Activated CD8-positive, alpha-beta memory T cell treated with anti-CD3 and anti-CD28 coated beads, Interleukin-2, amount 50 U/mL, for 24 hours (primary cell): ENCODE results near the gene ZNF195.
"Not testable (repeated sequence)": the region's sequence is repeated elsewhere in the genome, so short reads cannot be mapped to it uniquely, and the experiment has no call there.

Experiments
- DNase-seq: peaks from one replicate; pipeline ENCODE4 v3.0.0-alpha.2; 2020; ENCODE audit errors: extremely low read depth

The ZNF195 gene

GRCh38 chr11:3402181-3402860 lies 23.4 kb upstream of the ZNF195 start:
- not testable (repeated sequence) for DNase-seq

GRCh38 chr11:3401052-3401451 lies 22.1 kb upstream of the ZNF195 start:
- not testable (repeated sequence) for DNase-seq

- not testable (repeated sequence) for DNase-seq
These were observed 19.6 kb upstream of the ZNF195 start for GRCh38 chr11:3398509-3398908.

DNA sequence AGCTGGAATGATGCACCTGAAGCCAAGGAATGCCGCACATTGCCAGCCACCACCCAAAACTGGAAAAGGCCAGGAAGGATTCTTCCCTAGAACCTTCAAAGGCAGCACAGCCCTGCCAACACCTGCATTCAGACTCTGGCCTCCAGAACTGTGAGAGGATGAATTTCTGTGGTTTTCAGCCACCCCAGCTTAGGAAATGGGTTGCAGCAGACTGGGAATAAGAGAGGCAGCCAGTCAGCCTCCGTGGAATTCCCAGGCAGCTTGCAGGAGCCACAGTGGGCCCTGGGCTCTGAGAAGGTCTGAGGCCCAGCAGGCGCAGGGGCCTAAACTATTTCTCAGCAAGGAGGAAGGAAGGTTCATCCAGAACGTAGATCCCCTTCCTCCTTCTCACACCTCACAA lies 19.2 kb upstream of the ZNF195 start:
- not testable (repeated sequence) for DNase-seq

DNA sequence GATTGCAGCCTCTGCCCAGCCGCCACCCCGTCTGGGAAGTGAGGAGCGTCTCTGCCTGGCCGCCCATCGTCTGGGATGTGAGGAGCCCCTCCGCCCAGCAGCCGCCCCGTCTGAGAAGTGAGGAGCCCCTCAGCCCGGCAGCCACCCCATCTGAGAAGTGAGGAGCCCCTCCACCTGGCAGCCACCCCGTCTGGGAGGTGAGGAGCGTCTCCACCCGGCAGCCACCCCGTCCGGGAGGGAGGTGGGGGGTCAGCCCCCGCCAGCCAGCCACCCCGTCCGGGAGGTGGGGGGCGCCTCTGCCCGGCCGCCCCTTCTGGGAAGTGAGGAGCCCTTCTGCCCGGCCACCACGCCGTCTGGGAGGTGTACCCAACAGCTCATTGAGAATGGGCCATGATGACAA lies 18.3 kb upstream of the ZNF195 start:
- not testable (repeated sequence) for DNase-seq

- DNase-seq: not testable (repeated sequence)
These were observed 16.5 kb upstream of the ZNF195 start for GRCh38 chr11:3395468-3395867.

DNA sequence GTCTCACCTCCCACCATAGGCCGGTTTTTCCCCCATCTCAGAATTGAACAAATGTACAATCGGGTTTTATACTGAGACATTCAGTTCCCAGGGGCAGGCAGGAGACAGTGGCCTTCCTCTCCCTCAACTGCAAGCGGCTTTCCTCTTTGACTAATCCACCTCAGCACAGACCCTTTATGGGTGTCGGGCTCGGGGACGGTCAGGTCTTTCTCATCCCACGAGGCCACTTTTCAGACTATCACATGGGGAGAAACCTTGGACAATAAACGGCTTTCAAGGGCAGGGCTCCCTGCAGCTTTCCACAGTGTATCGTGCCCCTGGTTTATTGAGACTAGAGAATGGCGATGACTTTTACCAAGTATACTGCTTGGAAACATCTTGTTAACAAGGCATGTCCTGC lies 16.0 kb upstream of the ZNF195 start:
- not testable (repeated sequence) for DNase-seq

DNA sequence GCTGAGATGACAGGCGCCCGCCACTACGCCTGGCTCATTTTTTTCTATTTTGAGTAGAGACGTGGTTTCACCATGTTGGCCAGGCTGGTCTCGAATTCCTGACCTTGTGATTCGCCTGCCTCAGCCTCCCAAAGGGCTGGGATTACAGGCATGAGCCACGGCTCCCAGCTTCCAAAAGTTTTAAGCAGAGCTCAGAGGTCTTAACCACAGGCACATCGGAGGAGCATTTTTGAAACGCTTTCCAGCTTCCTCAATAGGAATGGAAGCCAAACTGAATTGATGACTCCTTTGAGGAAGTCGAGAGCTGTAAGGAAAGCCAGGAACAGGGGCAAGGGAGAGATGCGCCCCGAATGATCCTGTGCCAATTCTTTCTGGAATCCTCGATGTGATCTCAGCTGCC lies 14.5 kb upstream of the ZNF195 start:
- not testable (repeated sequence) for DNase-seq

GRCh38 chr11:3382613-3383285 lies 3.8 kb upstream of the ZNF195 start:
- DNase-seq: no peak

- no peak for DNase-seq
These were observed 2.8 kb upstream of the ZNF195 start for GRCh38 chr11:3381794-3382193.

DNA sequence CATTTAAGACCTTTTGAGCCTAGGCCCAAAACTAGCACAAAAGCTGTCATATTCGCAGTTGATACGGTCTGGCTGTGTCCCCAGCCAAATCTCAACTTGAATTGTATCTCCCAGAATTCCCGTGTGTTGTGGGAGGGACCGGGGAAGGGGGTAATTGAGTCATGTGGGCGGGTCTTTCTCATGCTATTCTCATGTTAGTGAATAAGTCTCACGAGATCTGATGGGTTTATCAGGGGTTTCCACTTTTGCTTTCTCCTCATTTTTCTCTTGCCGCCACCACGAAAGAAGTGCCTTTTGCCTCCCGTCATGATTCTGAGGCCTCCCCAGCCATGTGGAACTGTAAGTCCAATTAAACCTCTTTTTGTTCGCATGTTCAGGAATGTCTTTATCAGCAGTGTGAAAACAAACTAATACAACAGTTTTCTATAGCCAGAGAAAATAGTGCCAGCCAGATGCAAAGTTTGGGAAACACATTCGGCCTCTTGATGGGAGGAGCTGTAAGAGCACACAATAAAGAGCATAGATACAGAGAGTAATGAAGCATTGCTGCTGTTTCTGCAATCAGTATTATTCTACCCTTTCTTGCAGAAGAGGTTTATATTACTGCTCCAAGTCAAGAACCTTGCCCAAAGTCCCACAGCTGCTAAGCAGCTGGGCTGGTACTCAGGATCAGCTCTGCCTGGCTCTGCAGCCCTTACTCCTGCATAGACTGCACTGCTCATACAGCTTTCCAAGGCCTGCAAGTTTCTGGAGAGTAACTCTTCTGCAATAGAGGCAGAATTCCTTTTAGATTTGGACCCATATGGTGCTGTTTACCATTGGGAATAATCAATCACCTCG lies 2.0 kb upstream of the ZNF195 start:
- DNase-seq: no peak

GRCh38 chr11:3375552-3375951 lies 3.4 kb downstream of the ZNF195 start:
- no peak for DNase-seq

GRCh38 chr11:3370311-3370870 lies 8.6 kb downstream of the ZNF195 start:
- no peak for DNase-seq

DNA sequence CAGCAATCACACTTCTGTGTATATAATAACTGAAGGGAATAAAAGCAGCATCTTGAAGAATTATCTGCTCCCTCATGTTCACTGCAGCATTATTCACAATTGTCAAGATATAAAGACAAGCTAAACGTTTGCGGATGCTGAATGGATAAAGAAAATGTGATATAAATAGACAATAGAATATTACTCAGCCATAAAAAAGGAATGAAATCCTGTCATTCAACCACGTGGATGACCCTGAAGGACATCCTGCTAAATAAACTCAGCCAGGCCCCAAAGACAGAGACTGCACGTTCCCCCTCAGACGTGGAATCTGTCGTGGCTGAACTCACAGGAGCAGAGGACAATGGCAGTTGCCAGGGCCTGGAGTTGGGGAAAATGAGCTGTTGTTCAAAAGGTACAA lies 9.6 kb downstream of the ZNF195 start:
- no peak for DNase-seq

GRCh38 chr11:3368199-3368598 lies 10.7 kb downstream of the ZNF195 start:
- DNase-seq: no peak

- no peak for DNase-seq
These were observed 11.7 kb downstream of the ZNF195 start for GRCh38 chr11:3367221-3367620.

DNA sequence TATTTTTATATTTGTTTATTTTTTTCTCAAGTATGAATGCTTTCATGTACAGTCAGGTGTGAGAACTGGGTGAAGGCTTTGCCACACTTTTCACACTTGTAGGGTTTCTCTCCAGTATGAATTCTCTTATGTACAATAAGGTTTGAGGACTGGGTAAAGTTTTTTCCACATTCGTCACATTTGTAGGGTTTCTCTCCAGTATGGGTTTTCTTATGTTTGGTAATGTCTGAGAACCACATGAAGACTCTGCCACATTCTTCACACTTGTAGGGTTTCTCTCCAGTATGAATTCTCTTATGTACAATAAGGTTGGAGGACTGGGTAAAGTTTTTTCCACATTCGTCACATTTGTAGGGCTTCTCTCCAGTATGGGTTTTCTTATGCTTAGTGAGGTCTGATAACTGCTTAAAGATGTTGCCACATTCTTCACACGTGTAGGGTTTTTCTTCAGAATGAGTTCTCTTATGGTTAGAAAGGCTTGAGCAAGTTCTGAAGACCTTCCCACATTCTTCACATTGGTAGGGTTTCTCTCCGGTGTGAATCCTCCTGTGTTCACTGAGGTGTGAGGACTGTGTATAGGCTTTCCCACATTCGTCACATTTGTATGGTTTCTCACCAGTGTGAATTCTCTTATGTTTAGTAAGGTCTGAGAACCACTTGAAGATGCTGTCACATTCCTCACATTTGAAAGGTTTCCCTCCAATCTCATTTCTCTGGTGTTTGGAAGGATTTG lies 19.7 kb downstream of the ZNF195 start:
- no peak for DNase-seq

DNA sequence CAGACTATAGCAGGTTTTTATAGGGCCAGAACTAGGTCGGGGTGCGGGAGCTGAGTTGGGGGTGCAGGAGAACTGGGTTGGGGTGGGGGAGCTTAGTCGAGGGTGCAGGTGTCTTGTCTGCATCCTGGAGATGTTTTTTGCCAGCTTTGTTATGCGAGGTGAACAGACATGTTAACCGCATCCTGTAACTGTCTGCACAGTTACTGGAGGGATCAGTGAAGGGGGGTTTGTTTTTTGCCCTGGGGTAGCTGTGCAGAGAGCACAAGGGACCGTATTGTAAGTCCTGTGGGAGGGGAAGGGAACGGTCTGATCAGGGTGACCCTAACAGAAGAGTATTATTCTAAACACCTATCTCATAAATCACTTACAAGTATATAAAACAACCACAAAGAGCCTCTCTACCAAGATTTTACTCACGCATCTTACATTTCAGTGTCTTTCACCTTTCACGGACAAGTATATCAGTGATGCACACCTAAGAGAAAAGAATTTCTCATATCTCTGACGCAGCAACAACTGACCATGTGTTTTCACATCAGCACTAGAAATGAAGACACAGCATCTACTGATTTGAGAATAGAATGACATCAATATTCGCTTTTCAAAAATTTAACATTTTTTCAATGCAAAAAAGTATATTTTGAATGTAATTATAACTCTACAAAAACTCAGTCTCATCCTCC lies 20.8 kb downstream of the ZNF195 start:
- no peak for DNase-seq

DNA sequence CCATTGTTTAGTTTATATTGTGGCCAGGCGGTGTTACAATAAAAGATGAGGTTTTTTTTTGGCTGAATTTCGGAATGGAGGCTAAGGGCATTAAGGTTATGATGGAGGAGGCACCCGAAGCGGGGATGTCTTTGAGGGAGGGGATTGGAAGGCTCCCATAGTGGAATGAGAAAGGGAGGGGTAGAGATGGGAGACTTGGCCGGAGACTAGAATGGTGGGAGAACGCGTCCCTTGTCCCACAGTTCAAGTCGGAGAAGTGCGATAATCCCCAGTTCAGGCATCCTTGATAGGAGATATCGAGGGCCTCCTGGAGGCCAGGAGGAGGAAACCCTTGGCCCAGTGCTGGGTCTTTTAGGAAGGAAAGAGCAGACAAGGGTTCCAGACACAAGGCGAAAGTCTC lies 21.6 kb downstream of the ZNF195 start:
- DNase-seq: no peak

DNA sequence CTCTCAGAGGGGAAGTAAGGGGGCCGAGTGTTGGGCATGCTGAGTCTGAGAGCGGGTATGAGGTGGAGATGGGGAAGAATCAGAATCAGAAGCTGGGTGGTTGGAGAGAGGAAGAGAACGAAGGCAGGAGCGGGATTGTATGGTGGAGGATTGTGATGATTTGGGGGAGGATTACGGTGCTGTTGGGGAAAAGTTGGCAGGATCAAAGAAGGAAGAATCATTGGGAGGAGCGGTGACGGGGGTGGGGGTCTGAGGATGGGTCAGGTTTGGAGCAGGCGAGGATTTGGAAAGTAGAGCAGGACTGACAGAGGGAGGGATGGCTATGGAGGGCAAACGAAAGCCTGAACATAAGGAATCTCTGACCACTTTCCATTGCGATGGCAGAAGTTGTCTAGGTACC lies 22.1 kb downstream of the ZNF195 start:
- DNase-seq: no peak

DNA sequence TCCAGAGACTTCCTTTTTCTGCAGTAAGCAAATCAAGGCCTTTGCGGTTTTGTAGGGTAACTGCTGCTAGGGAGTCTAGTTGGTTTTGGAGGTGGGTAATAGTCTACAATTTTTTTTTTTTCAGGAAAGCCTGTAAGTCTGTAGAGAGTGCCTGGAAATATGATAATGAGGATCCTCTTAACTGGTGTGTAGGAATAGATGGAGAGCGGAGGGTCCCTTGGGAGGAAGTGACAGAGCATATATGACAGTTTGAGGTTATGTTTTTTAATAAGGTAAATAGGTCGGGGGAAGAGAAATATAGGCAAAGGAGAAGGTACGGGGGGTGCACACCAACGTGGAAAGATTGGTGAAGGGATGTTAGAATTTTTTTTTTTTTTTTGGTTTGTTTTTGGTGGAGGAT lies 25.9 kb downstream of the ZNF195 start:
- DNase-seq: no peak
